Aorta (tissue), 5 donors: ENCODE measurements around the gene ADM5. TPM values are rescaled to one million over a fixed set of nuclear protein-coding genes. Genes with fewer than 3 reads are reported as not detected.

Experiments used
- ATAC-seq: fragments of 200-7000 bp; cut with Tn5 transposase; one replicate; pipeline ENCODE4 v1.9.1; 2022; ENCODE audit warnings: moderate library complexity; ENCODE audit not compliant: low FRiP score
- DNase-seq, 2 donors: peaks; one replicate each; pipeline ENCODE4 v3.0.0-alpha.2; 2020
- H3K27ac ChIP-seq, 2 donors: one replicate each; pipeline ENCODE4 v1.5.1; 2013; ENCODE audit warnings: low read length in 2 of 2, mild to moderate bottlenecking in 2 of 2, moderate library complexity in 2 of 2, control low read depth in 1 of 2, inconsistent platforms in 1 of 2, low read depth in 1 of 2
- H3K27me3 ChIP-seq, 2 donors: one replicate each; pipeline ENCODE4 v1.6.1; 2013; ENCODE audit warnings: control low read depth in 1 of 2, low read length in 1 of 2, mild to moderate bottlenecking in 1 of 2, moderate library complexity in 1 of 2; ENCODE audit not compliant: insufficient read depth in 2 of 2, control insufficient read depth in 1 of 2
- H3K36me3 ChIP-seq, 2 donors: one replicate each; pipeline ENCODE4 v1.6.1; 2013; ENCODE audit warnings: control low read depth in 1 of 2, low read length in 1 of 2, mild to moderate bottlenecking in 1 of 2; ENCODE audit not compliant: insufficient read depth in 2 of 2, control insufficient read depth in 1 of 2
- H3K4me1 ChIP-seq, 2 donors: one replicate each; pipeline ENCODE4 v1.6.1; 2013; ENCODE audit warnings: low read length in 2 of 2, control low read depth in 1 of 2, mild to moderate bottlenecking in 1 of 2, moderate library complexity in 1 of 2; ENCODE audit not compliant: insufficient read depth in 2 of 2, control insufficient read depth in 1 of 2
- H3K4me3 ChIP-seq, 2 donors: one replicate each; pipeline ENCODE4 v1.5.1; 2013; ENCODE audit warnings: low read length in 2 of 2, control low read depth in 1 of 2, mild to moderate bottlenecking in 1 of 2
- H3K9me3 ChIP-seq: one replicate; pipeline ENCODE4 v1.6.1; 2013; ENCODE audit warnings: mild to moderate bottlenecking, low read length; ENCODE audit not compliant: control insufficient read depth
- WGBS, 2 donors: extraction: QIAGEN DNeasy Blood & Tissue Kit; methylation state at CpG; one replicate each; pipeline ENCODE4 v1.1.7; 2013; 5-methylcytosine and 5-hydroxymethylcytosine counted together
- intact Hi-C, 2 donors: fragments of 100-400 bp; cut with DNase I; formaldehyde crosslinking; loops; one replicate each; pipeline versions ENCODE4 v1.14.2 to v1.15.0; 2022
- polyA plus RNA-seq, 2 donors: library from polyadenylated mRNA; stranded (reverse); fragments of 200-250 nt; gene quantifications; one replicate each; pipeline ENCODE4 v1.2.3, GENCODE V29; 2013
- total RNA-seq, 2 donors: library from RNA; stranded (reverse); fragmentation: NEBNext Ultra II Directional; extraction: Animal tissue kit (Norgen Biotek cat#: 25700); gene quantifications; one replicate each; pipeline ENCODE4 v1.2.1, GENCODE V29; 2021
- donor health status: healthy with polysubstance abuse.
- donor health status: Bipolar disorder and iron deficiency.
- donor health status: DM: no; HTN: no; CAD: no.
- donor health status: DM: no; HTN: no; CAD: no.
- donor health status: DM: yes; HTN: yes; CAD: no.

ADM5 gene
- total and polyA plus RNA-seq, 4 donors, result 0.13 to 4.8 (median 0.78) TPM

DNA sequence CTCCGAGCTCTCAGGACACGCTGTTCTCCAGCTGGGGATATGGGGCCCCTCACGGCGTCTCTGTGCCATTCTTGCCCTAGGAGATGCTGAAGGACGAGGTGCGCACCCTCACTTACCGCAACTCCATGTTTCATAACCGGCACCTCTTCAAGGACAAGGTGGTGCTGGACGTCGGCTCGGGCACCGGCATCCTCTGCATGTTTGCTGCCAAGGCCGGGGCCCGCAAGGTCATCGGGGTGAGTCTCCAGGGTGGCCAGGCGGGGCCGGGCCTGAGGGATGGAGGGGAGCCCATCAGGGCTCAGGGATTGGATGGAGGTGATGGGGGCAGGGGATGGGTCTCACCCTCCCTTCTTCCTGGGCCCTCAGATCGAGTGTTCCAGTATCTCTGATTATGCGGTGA is 7.6 kb upstream of the ADM5 start:
- intact Hi-C loops, result loop anchor here in 1 of 2 donors (10.0 kb wide), 1 partner anchor 73 kb away; no protein-coding TSS in a partner anchor
- 90 to 94% methylated on average over 19 of the region's 19 CpGs for WGBS, 2 donors
- peaks cover 0 to 10% of the 10 kb centered on the region in 2 donors for H3K36me3 ChIP-seq
- H3K27ac ChIP-seq, result no peak overlapping the region
- DNase-seq (peak in 1 of 2 donors; percentile 73), ATAC-seq (no peak)
- no peak overlapping the region for H3K4me3 ChIP-seq
- no peaks in the 10 kb centered on the region for H3K9me3 ChIP-seq
- H3K27me3 ChIP-seq, result no peaks in the 10 kb centered on the region
- H3K4me1 ChIP-seq, result no peaks in the 10 kb centered on the region

DNA sequence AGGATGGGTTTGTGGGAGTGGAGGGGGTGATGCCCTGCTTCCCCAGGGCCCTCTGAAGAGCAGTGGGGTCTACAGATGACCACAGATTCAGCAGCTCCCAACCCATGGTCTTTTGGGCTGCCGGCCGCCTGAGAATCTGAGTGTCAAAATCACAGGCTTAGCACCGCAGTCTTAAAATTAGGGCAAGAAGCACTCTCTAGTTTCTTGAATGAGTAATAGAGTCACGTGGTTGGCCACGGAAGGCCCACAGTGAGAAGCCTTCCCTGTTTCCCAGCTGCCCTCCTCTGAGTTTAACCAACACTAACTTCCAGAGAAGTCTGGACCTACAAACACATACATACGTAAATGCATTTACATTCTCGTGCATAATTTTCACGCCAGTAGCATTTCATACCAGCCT is 7.1 kb upstream of the ADM5 start:
- DNase-seq (no peak), ATAC-seq (no peak)
- H3K9me3 ChIP-seq, result no peaks in the 10 kb centered on the region
- no peaks in the 10 kb centered on the region for H3K27me3 ChIP-seq
- H3K36me3 ChIP-seq, result peaks cover 0 to 10% of the 10 kb centered on the region in 2 donors
- 86% methylated on average over 8 of the region's 8 CpGs for WGBS, 2 donors
- H3K27ac ChIP-seq, result no peak overlapping the region
- no peak overlapping the region for H3K4me3 ChIP-seq
- H3K4me1 ChIP-seq, result no peaks in the 10 kb centered on the region
- intact Hi-C loops, result loop anchor here in 1 of 2 donors (10.0 kb wide), 1 partner anchor 73 kb away; no protein-coding TSS in a partner anchor

DNA sequence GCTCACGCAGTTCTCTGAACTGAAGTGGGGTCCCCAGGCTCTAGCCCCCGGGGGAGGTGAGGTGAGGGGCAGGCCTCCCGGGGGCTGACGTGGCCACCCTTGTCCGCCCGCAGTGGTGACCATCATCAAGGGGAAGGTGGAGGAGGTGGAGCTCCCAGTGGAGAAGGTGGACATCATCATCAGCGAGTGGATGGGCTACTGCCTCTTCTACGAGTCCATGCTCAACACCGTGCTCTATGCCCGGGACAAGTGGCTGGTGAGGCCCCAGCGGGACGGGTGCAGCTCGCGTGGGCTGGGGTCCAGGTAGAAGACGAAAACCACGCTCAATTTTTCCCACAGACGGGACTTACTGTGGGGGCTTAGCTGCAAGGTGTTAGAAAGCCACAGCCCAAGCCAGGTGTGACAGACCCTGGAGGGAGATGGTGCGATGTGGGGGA is 5.6 kb upstream of the ADM5 start:
- no peak overlapping the region for H3K4me3 ChIP-seq
- intact Hi-C loops, result loop anchor here in 1 of 2 donors (10.0 kb wide), 1 partner anchor 71 kb away; no protein-coding TSS in a partner anchor
- DNase-seq, result no peak
- no peak overlapping the region for H3K27ac ChIP-seq
- H3K9me3 ChIP-seq, result no peaks in the 10 kb centered on the region
- H3K4me1 ChIP-seq, result no peaks in the 10 kb centered on the region
- no peaks in the 10 kb centered on the region for H3K27me3 ChIP-seq
- 91% methylated on average over 18 of the region's 18 CpGs for WGBS, 2 donors
- peaks cover 0 to 10% of the 10 kb centered on the region in 2 donors for H3K36me3 ChIP-seq
- no peak for ATAC-seq

DNA sequence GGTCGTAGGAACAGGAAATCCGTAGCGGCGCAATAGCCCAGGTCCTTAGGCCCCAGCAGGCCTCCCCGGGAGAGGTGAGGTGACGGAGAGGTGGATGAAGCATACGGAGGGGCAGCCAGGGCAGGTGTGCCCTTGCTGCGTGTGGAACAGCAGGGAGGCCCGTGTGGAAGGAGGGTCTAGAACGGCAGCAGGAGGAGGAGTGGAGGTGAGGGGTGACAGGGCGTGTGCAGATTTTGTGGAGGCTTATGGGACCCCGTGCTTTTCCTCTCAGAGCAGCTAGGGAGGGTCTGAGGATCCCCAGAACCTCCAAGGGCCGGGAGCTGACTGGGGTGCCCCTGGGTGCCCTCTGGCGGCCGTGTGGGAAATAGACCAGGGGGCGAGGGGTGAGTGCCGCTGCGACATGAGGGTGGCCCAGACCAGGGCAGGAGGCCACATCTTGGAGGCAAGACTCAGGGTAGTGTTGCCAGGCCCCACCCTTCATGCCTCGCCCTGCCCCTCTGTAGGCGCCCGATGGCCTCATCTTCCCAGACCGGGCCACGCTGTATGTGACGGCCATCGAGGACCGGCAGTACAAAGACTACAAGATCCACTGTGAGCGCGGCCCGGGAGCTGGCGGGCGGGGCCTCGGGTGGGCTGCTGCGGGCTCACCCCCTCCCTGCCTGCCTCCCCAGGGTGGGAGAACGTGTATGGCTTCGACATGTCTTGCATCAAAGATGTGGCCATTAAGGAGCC is 5.0 kb upstream of the ADM5 start:
- intact Hi-C loops, result loop anchor here in 1 of 2 donors (10.0 kb wide), 1 partner anchor 70 kb away; no protein-coding TSS in a partner anchor
- Histone ChIP-seq H3K4me1 (no peaks in the 10 kb centered on the region), H3K27me3 (no peaks in the 10 kb centered on the region), H3K9me3 (no peaks in the 10 kb centered on the region), H3K27ac (no peak overlapping the region), H3K36me3 (peaks cover 0 to 10% of the 10 kb centered on the region in 2 donors), H3K4me3 (no peak overlapping the region)
- ATAC-seq (no peak), DNase-seq (no peak)
- 84% methylated on average over 29 to 35 of the region's 35 CpGs for WGBS, 2 donors

DNA sequence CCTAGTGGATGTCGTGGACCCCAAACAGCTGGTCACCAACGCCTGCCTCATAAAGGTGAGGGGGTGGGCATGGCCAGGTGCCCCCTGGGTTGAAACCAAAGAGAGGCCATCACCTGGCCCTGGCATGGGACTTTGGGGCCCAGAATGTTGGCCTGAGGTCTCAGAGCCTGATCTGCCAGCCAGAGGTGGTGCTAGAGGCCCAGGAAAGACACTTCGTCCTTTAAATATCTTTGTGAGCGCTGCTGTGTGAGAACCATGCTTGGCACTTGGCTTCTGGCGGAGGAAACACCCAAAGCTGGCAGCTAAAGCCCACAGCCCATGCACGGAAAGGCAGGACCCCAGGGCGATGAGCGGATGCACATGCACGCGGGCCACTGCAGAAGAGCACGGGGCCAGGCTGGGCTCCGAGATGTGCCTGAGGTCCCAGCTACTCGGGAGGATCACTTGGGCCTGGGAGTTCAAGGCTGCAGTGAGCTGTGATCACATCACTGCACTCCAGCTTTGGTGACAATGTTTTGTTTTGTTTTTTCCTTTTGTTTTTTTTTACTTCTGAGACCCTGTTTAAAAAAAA is 4.3 kb upstream of the ADM5 start:
- ATAC-seq (no peak), DNase-seq (no peak)
- no peaks in the 10 kb centered on the region for H3K9me3 ChIP-seq
- no peaks in the 10 kb centered on the region for H3K4me1 ChIP-seq
- no peak overlapping the region for H3K4me3 ChIP-seq
- H3K36me3 ChIP-seq, result peaks cover 0 to 10% of the 10 kb centered on the region in 2 donors
- WGBS, 2 donors, result 81 to 86% methylated on average over 13 of the region's 13 CpGs
- intact Hi-C loops, result loop anchor here in 1 of 2 donors (10.0 kb wide), 1 partner anchor 70 kb away; no protein-coding TSS in a partner anchor
- no peaks in the 10 kb centered on the region for H3K27me3 ChIP-seq
- H3K27ac ChIP-seq, result no peak overlapping the region

DNA sequence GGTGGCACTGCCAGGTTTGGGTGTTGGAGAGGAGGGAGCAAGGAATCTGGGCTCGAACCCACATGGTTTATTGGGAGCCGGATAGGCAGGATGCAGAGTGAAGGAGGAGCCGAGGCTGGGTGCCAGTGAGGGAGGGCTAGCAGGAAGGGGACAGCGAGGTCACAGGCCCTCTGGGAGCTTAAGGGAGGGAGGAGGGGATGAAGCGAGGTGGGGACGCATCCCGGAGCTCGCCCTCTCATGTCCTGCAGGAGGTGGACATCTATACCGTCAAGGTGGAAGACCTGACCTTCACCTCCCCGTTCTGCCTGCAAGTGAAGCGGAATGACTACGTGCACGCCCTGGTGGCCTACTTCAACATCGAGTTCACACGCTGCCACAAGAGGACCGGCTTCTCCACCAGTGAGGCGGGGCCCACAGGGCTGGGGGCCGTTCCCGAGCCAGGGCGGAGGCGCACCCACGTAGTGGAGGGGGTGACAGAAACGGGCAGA is 3.5 kb upstream of the ADM5 start:
- no peaks in the 10 kb centered on the region for H3K27me3 ChIP-seq
- no peak overlapping the region for H3K4me3 ChIP-seq
- 77 to 81% methylated on average over 23 of the region's 23 CpGs for WGBS, 2 donors
- no peak for ATAC-seq
- no peak for DNase-seq
- H3K9me3 ChIP-seq, result no peaks in the 10 kb centered on the region
- no peaks in the 10 kb centered on the region for H3K4me1 ChIP-seq
- intact Hi-C loops, result loop anchor here in 1 of 2 donors (10.0 kb wide), 1 partner anchor 69 kb away; no protein-coding TSS in a partner anchor
- H3K36me3 ChIP-seq, result peaks cover 0 to 10% of the 10 kb centered on the region in 2 donors
- no peak overlapping the region for H3K27ac ChIP-seq

DNA sequence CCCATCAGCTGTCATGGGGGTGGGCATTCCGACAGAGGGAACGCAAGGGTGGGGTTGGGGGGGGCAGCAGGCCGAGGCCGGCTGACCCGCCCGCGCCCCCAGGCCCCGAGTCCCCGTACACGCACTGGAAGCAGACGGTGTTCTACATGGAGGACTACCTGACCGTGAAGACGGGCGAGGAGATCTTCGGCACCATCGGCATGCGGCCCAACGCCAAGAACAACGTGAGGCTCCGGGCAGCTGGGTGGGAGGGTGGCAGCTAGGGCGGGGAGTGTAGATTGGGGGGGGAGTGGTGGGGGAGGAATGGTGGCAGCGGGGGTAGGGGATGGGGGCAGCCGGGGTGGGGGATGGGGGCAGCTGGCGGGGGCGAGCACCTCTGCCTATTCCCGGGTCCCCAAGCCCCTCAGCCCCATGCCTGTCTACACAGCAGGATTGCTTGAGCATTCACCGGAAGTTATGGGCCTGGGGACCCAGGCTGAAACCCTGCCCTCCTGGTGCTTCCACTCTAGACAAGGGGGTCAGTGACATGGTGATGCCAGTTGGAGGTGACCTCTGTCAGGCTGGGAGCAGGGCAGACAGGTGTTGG is 2.8 kb upstream of the ADM5 start:
- ATAC-seq, result no peak
- H3K4me3 ChIP-seq, result no peak overlapping the region
- no peaks in the 10 kb centered on the region for H3K9me3 ChIP-seq
- H3K27ac ChIP-seq, result no peak overlapping the region
- intact Hi-C loops, result loop anchor here in 1 of 2 donors (10.0 kb wide), 1 partner anchor 68 kb away; no protein-coding TSS in a partner anchor
- WGBS, 2 donors, result 81 to 83% methylated on average over 19 to 27 of the region's 27 CpGs
- DNase-seq, result no peak
- H3K27me3 ChIP-seq, result no peaks in the 10 kb centered on the region
- H3K4me1 ChIP-seq, result no peaks in the 10 kb centered on the region
- H3K36me3 ChIP-seq, result peaks cover 0 to 10% of the 10 kb centered on the region in 2 donors

DNA sequence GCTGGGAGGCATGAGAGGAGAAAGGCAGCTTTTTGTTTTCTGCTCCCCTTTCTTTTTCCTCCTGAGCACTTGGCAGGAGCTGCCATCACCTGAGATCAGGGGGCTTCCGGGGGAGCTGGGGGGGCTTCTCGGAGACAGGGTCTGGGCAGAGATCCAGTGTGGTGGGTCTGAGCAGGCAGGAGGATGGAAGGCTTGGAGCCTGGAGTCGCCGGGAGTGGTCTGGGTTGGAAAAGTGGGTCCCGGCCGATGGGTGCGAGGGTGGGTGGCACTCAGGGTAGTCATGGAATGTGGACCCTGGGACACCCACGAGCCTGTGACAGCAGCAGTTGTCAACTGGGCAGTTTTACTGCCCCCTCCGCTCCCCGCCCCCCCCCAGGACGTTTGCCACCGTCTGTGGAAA is 2.2 kb upstream of the ADM5 start:
- no peaks in the 10 kb centered on the region for H3K27me3 ChIP-seq
- no peak overlapping the region for H3K4me3 ChIP-seq
- H3K36me3 ChIP-seq, result peaks cover 0 to 8% of the 10 kb centered on the region in 2 donors
- intact Hi-C loops, result loop anchor here in 1 of 2 donors (10.0 kb wide), 1 partner anchor 68 kb away; no protein-coding TSS in a partner anchor
- DNase-seq (no peak), ATAC-seq (no peak)
- 71 to 75% methylated on average over 12 of the region's 12 CpGs for WGBS, 2 donors
- no peaks in the 10 kb centered on the region for H3K4me1 ChIP-seq
- no peak overlapping the region for H3K27ac ChIP-seq
- H3K9me3 ChIP-seq, result no peaks in the 10 kb centered on the region
